ENCODE data around the gene OR2W1. TPM values are rescaled to one million over a fixed set of nuclear protein-coding genes. Genes with fewer than 3 reads are reported as not detected.

OR2W1 gene
- total RNA-seq, 4 donors from 2014 or later: not detected

DNA sequence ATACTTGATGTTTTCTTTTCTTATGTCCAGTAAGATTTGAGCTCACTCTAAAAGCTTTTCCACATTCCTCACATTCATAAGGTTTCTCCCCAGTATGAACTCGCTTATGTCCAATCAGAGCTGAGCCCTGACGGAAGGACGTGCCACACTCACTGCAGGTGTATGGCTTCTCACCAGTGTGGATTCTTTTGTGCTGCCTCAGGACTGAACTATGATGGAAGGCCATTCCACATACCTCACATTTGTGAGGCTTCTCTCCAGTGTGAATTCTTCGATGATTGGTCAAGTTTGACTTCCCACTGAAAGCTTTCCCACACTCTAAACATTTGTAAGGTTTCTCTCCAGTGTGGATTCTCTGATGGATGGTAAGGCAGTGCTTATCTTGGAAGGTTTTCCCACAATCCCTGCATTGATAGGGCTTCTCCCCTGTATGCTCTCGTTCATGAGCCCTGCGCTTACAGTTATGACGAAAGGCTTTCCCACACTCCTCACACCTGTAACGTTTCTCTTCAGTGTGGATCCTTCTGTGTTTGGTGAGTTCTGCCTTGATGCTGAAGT lies 49.8 kb downstream of the OR2W1 start:
- H3K4me1 ChIP-seq: no peaks in the 10 kb centered on the region
- H3K27me3 ChIP-seq: no peaks in the 10 kb centered on the region
- no peaks in the 10 kb centered on the region for H3K9me3 ChIP-seq
- no peak for DNase-seq
- no peaks in the 10 kb centered on the region for H3K36me3 ChIP-seq
- no peak overlapping the region for H3K4me3 ChIP-seq
- TF ChIP-seq POLR2A (IDR thresholded peaks at IDR 0.05): no peak
- TF ChIP-seq, protein P1, sequence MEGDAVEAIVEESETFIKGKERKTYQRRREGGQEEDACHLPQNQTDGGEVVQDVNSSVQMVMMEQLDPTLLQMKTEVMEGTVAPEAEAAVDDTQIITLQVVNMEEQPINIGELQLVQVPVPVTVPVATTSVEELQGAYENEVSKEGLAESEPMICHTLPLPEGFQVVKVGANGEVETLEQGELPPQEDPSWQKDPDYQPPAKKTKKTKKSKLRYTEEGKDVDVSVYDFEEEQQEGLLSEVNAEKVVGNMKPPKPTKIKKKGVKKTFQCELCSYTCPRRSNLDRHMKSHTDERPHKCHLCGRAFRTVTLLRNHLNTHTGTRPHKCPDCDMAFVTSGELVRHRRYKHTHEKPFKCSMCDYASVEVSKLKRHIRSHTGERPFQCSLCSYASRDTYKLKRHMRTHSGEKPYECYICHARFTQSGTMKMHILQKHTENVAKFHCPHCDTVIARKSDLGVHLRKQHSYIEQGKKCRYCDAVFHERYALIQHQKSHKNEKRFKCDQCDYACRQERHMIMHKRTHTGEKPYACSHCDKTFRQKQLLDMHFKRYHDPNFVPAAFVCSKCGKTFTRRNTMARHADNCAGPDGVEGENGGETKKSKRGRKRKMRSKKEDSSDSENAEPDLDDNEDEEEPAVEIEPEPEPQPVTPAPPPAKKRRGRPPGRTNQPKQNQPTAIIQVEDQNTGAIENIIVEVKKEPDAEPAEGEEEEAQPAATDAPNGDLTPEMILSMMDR (IDR thresholded peaks at IDR 0.05): no peak
- H3K27ac ChIP-seq: no peak overlapping the region

Other genes starting within 250 kb of the OR2W1 start
- gene TRIM27, start 121.2 kb downstream of the OR2W1 start, total RNA-seq: 10 to 100 TPM; 52.2 to 71.4 (median 64.2) TPM
- gene ZNF311, start 39.9 kb downstream of the OR2W1 start, total RNA-seq: 1 to 10 TPM in 3 of 4 donors, not detected in 1; 1.2 to 1.4 (median 1.3) TPM
- not detected for gene OR2B3, start 42.1 kb upstream of the OR2W1 start, total RNA-seq
- not detected for gene OR2J1, start 54.3 kb upstream of the OR2W1 start, total RNA-seq
- gene OR2J3, start 62.9 kb upstream of the OR2W1 start, total RNA-seq: not detected
- gene OR2J2, start 125.7 kb upstream of the OR2W1 start, total RNA-seq: not detected

All from Peyer's patch (tissue), 4 donors.